B cell (primary cell): ENCODE measurements around the gene CDC42BPB.

ENCODE experiments used
- CTCF ChIP-seq: fragments of 200-600 bp; IDR thresholded peaks from one replicate; pipeline ENCODE4 v1.8.0; 2022; ENCODE audit warnings: antibody characterized with exemption, mild to moderate bottlenecking
- EZH2 ChIP-seq: IDR thresholded peaks from 2 replicates; pipeline ENCODE4 v1.6.1; 2012; ENCODE audit warnings: borderline replicate concordance, low read depth, mild to moderate bottlenecking, moderate library complexity, low read length; ENCODE audit not compliant: insufficient read depth, poor library complexity, severe bottlenecking

- no peak for TF ChIP-seq CTCF
- TF ChIP-seq EZH2 = no peak
Measured at GRCh38 chr14:103058164-103059055, 1.1 kb upstream of the CDC42BPB start.
